Hypothalamus (tissue), 51 donors: ENCODE data around the gene FHAD1.

Experiments
- DNase-seq, 51 donors: peaks; one replicate each; lab custom pipeline; 2025; lab: John Stamatoyannopoulos, UW

The FHAD1 gene

DNA sequence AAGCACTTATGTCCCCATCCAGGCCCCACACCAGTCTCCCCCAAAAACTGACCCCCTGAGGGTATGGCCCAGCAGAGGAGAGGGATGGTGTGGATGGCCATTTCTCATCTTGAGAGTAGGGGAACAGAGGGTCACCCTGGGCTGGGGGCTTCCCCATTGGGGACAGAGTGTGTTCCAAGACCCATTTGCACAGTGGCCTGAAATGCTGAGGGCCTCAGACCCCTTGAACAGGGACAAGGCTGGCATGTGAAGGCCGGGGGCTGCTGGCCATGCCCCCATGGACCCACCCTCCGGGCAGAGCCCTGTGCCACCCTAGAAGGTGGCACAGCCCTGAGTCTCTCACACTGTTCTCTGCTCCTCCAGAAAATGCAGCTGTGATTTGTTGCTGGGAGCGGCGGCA, 199.2 kb downstream of the FHAD1 start:
- DNase-seq: no peak
